H1 (cell line): Measurements from ENCODE around the gene ATG16L1.

Experiments used
- BCL11A ChIP-seq, 2 experiments: IDR thresholded peaks; one replicate each; pipeline ENCODE4 v1.6.1; 2011; ENCODE audit warnings: low read depth in 2 of 2, low read length in 2 of 2, mild to moderate bottlenecking in 2 of 2
- CBX5 ChIP-seq: fragments of 300-800, 300-1000 bp; sonication (generic); IDR thresholded peaks from 2 replicates; pipeline ENCODE4 v1.7.1; 2016; ENCODE audit warnings: antibody characterized with exemption, low read length, low read depth
- EP300 ChIP-seq, 2 experiments: IDR thresholded peaks; 1 replicate in 1 of 2; 2 replicates in 1 of 2; pipeline ENCODE4 v1.6.1; 2011 to 2012; ENCODE audit warnings: low read depth in 2 of 2, low read length in 2 of 2, mild to moderate bottlenecking in 2 of 2, borderline replicate concordance in 1 of 2, inconsistent platforms in 1 of 2, moderate library complexity in 1 of 2
- EZH2 ChIP-seq: fragments of 200-600 bp; sonication (generic); IDR thresholded peaks from 2 replicates; pipeline ENCODE4 v1.7.1; 2012; ENCODE audit warnings: low read depth, mild to moderate bottlenecking, moderate library complexity, low read length, inconsistent platforms; ENCODE audit not compliant: severe bottlenecking
- GTF2F1 ChIP-seq: IDR thresholded peaks from 2 replicates; pipeline ENCODE4 v1.6.1; 2012; ENCODE audit warnings: low read depth, low read length, improper control_type of control experiment, borderline replicate concordance
- KDM1A ChIP-seq: fragments of 200-600, 300-600 bp; sonication (generic); IDR thresholded peaks from 2 replicates; pipeline ENCODE4 v1.7.1; 2016; ENCODE audit warnings: mild to moderate bottlenecking, low read length, borderline replicate concordance
- POLR2A ChIP-seq, 2 experiments: IDR thresholded peaks; 1 replicate in 1 of 2; 2 replicates in 1 of 2; pipeline ENCODE4 v1.6.1; 2011; ENCODE audit warnings: low read depth in 2 of 2, low read length in 2 of 2, mild to moderate bottlenecking in 2 of 2; ENCODE audit errors: control extremely low read depth in 1 of 2
- RXRA ChIP-seq: IDR thresholded peaks from 2 replicates; pipeline ENCODE4 v1.6.1; 2011; ENCODE audit warnings: low read depth, mild to moderate bottlenecking, low read length, moderate library complexity; ENCODE audit not compliant: insufficient read depth
- TCF12 ChIP-seq: IDR thresholded peaks from 2 replicates; pipeline ENCODE4 v1.6.1; 2011; ENCODE audit warnings: low read depth, mild to moderate bottlenecking, low read length
- YY1 ChIP-seq: IDR thresholded peaks from 2 replicates; pipeline ENCODE4 v1.6.1; 2011; ENCODE audit warnings: low read depth, mild to moderate bottlenecking, low read length
- TF ChIP-seq, protein P1 (sequence below), 3 experiments: IDR thresholded peaks; 1 replicate in 2 of 3; 2 replicates in 1 of 3; pipeline versions ENCODE4 v1.5.1 to v1.6.1; 2011; ENCODE audit warnings: low read length in 3 of 3, mild to moderate bottlenecking in 3 of 3, inconsistent platforms in 2 of 3, low read depth in 1 of 3, moderate library complexity in 1 of 3; ENCODE audit not compliant: insufficient read depth in 1 of 3; ENCODE audit errors: control extremely low read depth in 1 of 3

GRCh38 chr2:233325256-233325655, 73.8 kb downstream of the ATG16L1 start:
- TF ChIP-seq TCF12: no peak
- TF ChIP-seq RXRA: no peak
- no peak for TF ChIP-seq YY1
- TF ChIP-seq, protein P1, sequence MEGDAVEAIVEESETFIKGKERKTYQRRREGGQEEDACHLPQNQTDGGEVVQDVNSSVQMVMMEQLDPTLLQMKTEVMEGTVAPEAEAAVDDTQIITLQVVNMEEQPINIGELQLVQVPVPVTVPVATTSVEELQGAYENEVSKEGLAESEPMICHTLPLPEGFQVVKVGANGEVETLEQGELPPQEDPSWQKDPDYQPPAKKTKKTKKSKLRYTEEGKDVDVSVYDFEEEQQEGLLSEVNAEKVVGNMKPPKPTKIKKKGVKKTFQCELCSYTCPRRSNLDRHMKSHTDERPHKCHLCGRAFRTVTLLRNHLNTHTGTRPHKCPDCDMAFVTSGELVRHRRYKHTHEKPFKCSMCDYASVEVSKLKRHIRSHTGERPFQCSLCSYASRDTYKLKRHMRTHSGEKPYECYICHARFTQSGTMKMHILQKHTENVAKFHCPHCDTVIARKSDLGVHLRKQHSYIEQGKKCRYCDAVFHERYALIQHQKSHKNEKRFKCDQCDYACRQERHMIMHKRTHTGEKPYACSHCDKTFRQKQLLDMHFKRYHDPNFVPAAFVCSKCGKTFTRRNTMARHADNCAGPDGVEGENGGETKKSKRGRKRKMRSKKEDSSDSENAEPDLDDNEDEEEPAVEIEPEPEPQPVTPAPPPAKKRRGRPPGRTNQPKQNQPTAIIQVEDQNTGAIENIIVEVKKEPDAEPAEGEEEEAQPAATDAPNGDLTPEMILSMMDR (IDR thresholded peaks at IDR 0.05; ENCODE audit: control extremely low read depth in 1 of 3, insufficient read depth in 1 of 3, low read depth in 1 of 3, low read length in 3 of 3): no peak
- no peak for TF ChIP-seq KDM1A
- TF ChIP-seq BCL11A (IDR thresholded peaks at IDR 0.05; ENCODE audit: low read depth in 2 of 2, low read length in 2 of 2): no peak
- TF ChIP-seq GTF2F1: no peak
- no peak for TF ChIP-seq EP300 (IDR thresholded peaks at IDR 0.05; ENCODE audit: borderline replicate concordance in 1 of 2, low read depth in 2 of 2, low read length in 2 of 2)
- TF ChIP-seq CBX5: no peak
- no peak for TF ChIP-seq POLR2A (IDR thresholded peaks at IDR 0.05; ENCODE audit: control extremely low read depth in 1 of 2, low read depth in 2 of 2, low read length in 2 of 2)
- TF ChIP-seq EZH2: no peak
